Activated T-cell treated with anti-CD3 and anti-CD28 coated beads, Interleukin-2, amount 50 U/mL, for 72 hours (primary cell): ENCODE measurements around the gene TSPAN13. TPM values are rescaled to one million over a fixed set of nuclear protein-coding genes. Genes with fewer than 3 reads are reported as not detected.

Source experiments
- ATAC-seq, 2 donors: fragments of 150-1000 bp; cut with Tn5 transposase; replicated peaks in 1 of 2; 2 replicates each; pipeline ENCODE4 v1.10.0; 2021; ENCODE audit warnings: moderate library complexity in 2 of 2, mild to moderate bottlenecking in 1 of 2
- DNase-seq, 2 donors: peaks; one replicate each; pipeline ENCODE4 v3.0.0; 2021 to 2022; ENCODE audit warnings: mixed read lengths in 1 of 2
- H3K27ac Mint-ChIP-seq: one replicate; pipeline ENCODE4 v1.8.0; 2022; ENCODE audit warnings: mild to moderate bottlenecking, moderate library complexity, mixed read lengths
- H3K27me3 Mint-ChIP-seq: one replicate; pipeline ENCODE4 v1.8.0; 2022; ENCODE audit warnings: low read depth, mixed read lengths
- H3K36me3 Mint-ChIP-seq, 2 donors: one replicate each; pipeline ENCODE4 v1.8.0; 2022; ENCODE audit warnings: mixed read lengths in 2 of 2, mild to moderate bottlenecking in 1 of 2; ENCODE audit not compliant: insufficient read depth in 2 of 2
- H3K4me1 Mint-ChIP-seq: one replicate; pipeline ENCODE4 v1.8.0; 2022; ENCODE audit warnings: low read depth, mixed read lengths
- H3K4me3 Mint-ChIP-seq, 2 donors: one replicate each; pipeline ENCODE4 v1.8.0; 2022; ENCODE audit warnings: mild to moderate bottlenecking in 2 of 2, mixed read lengths in 2 of 2, moderate library complexity in 2 of 2
- H3K9me3 Mint-ChIP-seq, 2 donors: one replicate each; pipeline ENCODE4 v1.8.0; 2022; ENCODE audit warnings: mixed read lengths in 2 of 2
- total RNA-seq, 2 donors: library from RNA; stranded (reverse); gene quantifications; one replicate each; pipeline ENCODE4 v1.2.3, GENCODE V29; 2022

The TSPAN13 gene
- total RNA-seq, 2 donors from 2014 or later, result 1.1 to 1.2 TPM

DNA sequence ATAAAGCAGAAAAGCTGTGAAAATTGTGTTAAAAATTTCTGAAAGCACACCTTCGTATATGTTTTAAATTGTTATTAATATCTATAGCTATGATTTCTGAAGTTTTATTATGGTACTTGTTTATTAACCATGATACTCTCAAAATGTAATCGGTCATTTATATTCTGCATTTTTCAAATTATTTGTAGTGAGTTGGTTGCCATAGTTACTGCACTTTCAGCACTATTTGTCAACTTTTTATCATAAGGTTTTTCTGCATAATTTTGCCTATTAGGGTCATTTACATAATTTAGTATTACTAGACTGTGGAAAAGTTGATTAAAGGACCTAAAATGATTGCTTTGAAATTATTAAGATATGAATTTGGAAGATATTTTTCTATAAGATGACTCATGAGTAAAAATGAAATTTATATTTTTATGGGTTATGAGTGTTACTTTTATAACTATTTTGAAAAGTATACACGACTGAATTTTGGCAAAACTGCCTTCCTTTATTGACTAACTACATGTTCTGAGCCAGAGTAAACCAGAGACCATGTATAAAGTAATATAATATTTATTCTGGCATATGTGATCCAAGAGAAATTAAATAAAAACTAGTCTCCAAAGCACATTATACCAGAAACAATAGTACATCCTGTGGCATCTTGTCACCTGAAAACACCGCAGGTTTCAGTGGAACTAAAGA is 59.1 kb downstream of the TSPAN13 start:
- Mint-ChIP-seq H3K9me3 (no peaks in the 10 kb centered on the region), H3K27ac (no peak overlapping the region), H3K36me3 (no peaks in the 10 kb centered on the region), H3K4me3 (no peak overlapping the region), H3K27me3 (peaks cover 7% of the 10 kb centered on the region), H3K4me1 (no peaks in the 10 kb centered on the region)
- ATAC-seq, result no peak
- no peak for DNase-seq

DNA sequence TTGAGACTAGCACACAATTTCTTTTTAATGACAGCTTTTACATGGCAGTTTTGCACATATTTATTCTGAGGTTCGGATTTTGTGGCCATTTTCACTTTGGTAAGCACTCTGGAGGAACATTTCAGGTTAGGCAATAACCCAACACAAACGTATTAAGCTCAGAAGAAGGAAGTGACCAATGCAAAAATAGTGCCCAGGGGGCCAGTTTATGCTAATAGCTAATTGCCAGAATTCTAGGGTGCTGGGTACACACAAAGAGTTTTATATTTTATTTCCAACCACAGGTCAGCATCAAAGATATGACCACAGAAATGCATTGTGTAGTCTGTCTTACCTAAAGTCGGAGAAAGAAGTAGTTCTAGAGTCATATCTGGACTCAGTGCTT is 59.7 kb downstream of the TSPAN13 start:
- Mint-ChIP-seq H3K27ac (no peak overlapping the region), H3K4me1 (no peaks in the 10 kb centered on the region), H3K36me3 (no peaks in the 10 kb centered on the region), H3K4me3 (no peak overlapping the region), H3K27me3 (peaks cover 7% of the 10 kb centered on the region), H3K9me3 (no peaks in the 10 kb centered on the region)
- DNase-seq (no peak), ATAC-seq (no peak)

DNA sequence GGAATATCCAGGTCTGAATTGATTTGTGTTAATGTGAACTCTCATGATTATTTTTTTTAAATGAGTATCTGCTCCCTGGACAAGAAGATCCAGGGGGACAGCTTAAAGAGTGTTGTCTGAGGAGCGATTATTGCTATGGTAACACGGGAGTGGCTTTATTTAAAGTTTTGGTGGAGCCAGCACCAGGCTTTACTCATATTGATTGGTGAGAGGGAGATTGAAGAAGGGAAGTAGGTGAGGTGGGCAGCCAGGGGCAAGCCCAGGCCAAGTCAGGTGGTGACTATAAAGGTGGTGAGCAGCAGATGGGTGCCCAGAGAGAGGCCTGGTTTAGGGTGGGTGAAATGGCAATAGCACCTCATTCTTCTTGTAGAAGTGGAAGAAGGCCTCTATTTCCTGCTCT is 61.4 kb downstream of the TSPAN13 start:
- no peaks in the 10 kb centered on the region for H3K36me3 Mint-ChIP-seq
- no peaks in the 10 kb centered on the region for H3K4me1 Mint-ChIP-seq
- H3K4me3 Mint-ChIP-seq, result no peak overlapping the region
- no peaks in the 10 kb centered on the region for H3K9me3 Mint-ChIP-seq
- ATAC-seq (no peak), DNase-seq (no peak)
- H3K27ac Mint-ChIP-seq, result no peak overlapping the region
- H3K27me3 Mint-ChIP-seq, result no peaks in the 10 kb centered on the region

DNA sequence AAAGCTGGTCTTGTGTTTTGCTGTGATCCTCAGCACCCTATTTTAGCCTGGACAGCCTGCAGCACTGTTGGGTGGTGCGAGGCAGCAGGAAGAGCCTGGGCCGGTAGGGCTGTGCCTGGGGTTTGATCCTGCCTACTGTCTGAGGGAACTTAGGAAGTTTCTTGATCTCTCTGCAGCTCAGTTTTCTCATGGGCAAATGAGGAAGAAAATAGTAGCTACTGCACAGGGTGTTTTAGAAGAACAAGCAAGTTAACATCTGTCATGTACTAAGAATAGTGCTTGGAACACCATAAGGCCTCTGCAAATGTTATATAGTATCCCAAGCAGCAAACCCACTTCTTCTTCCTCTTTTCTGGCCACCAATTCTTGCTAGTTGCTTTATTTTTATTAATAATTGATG is 63.3 kb downstream of the TSPAN13 start:
- H3K4me3 Mint-ChIP-seq, result no peak overlapping the region
- H3K4me1 Mint-ChIP-seq, result no peaks in the 10 kb centered on the region
- H3K27ac Mint-ChIP-seq, result no peak overlapping the region
- DNase-seq, result no peak
- H3K36me3 Mint-ChIP-seq, result no peaks in the 10 kb centered on the region
- ATAC-seq, result no peak
- peaks cover 0 to 2% of the 10 kb centered on the region in 2 donors for H3K9me3 Mint-ChIP-seq
- H3K27me3 Mint-ChIP-seq, result no peaks in the 10 kb centered on the region

GRCh38 chr7:16817536-16817935 is 64.0 kb downstream of the TSPAN13 start:
- H3K4me1 Mint-ChIP-seq, result no peaks in the 10 kb centered on the region
- H3K4me3 Mint-ChIP-seq, result no peak overlapping the region
- no peak for ATAC-seq
- H3K9me3 Mint-ChIP-seq, result peaks cover 0 to 2% of the 10 kb centered on the region in 2 donors
- no peaks in the 10 kb centered on the region for H3K36me3 Mint-ChIP-seq
- no peak for DNase-seq
- H3K27ac Mint-ChIP-seq, result no peak overlapping the region
- no peaks in the 10 kb centered on the region for H3K27me3 Mint-ChIP-seq

- Mint-ChIP-seq H3K27ac (no peak overlapping the region), H3K4me3 (no peak overlapping the region), H3K27me3 (no peaks in the 10 kb centered on the region), H3K9me3 (peaks cover 0 to 2% of the 10 kb centered on the region in 2 donors), H3K36me3 (no peaks in the 10 kb centered on the region), H3K4me1 (no peaks in the 10 kb centered on the region)
- DNase-seq (no peak), ATAC-seq (no peak)
These were observed 65.2 kb downstream of the TSPAN13 start for GRCh38 chr7:16818732-16819131.

- ATAC-seq (no peak), DNase-seq (no peak)
- Mint-ChIP-seq H3K9me3 (peaks cover 0 to 2% of the 10 kb centered on the region in 2 donors), H3K36me3 (no peaks in the 10 kb centered on the region), H3K27ac (no peak overlapping the region), H3K4me3 (no peak overlapping the region), H3K4me1 (no peaks in the 10 kb centered on the region), H3K27me3 (no peaks in the 10 kb centered on the region)
These were observed 68.5 kb downstream of the TSPAN13 start for GRCh38 chr7:16822029-16822428.

GRCh38 chr7:16826060-16826459 is 72.5 kb downstream of the TSPAN13 start:
- DNase-seq (no peak), ATAC-seq (no peak)
- no peaks in the 10 kb centered on the region for H3K36me3 Mint-ChIP-seq
- no peak overlapping the region for H3K27ac Mint-ChIP-seq
- H3K27me3 Mint-ChIP-seq, result no peaks in the 10 kb centered on the region
- peaks cover 0 to 6% of the 10 kb centered on the region in 2 donors for H3K9me3 Mint-ChIP-seq
- H3K4me1 Mint-ChIP-seq, result no peaks in the 10 kb centered on the region
- H3K4me3 Mint-ChIP-seq, result no peak overlapping the region

- Mint-ChIP-seq H3K9me3 (peaks cover 0 to 6% of the 10 kb centered on the region in 2 donors), H3K27ac (no peak overlapping the region), H3K4me3 (no peak overlapping the region), H3K27me3 (no peaks in the 10 kb centered on the region), H3K4me1 (no peaks in the 10 kb centered on the region), H3K36me3 (no peaks in the 10 kb centered on the region)
- no peak for DNase-seq
- ATAC-seq, result no peak
These were observed 79.8 kb downstream of the TSPAN13 start for GRCh38 chr7:16833373-16833772.

Other genes starting within 250 kb of the TSPAN13 start
- not detected for gene LRRC72, start 226.9 kb upstream of the TSPAN13 start, total RNA-seq
- 10 to 100 TPM; 11.0 to 11.9 TPM for gene ANKMY2, start 108.0 kb upstream of the TSPAN13 start, total RNA-seq
- gene BZW2, start 107.6 kb upstream of the TSPAN13 start, total RNA-seq, result 10 to 100 TPM; 59.5 to 66.5 TPM
- gene AGR2, start 51.2 kb downstream of the TSPAN13 start, total RNA-seq, result not detected
- gene AGR3, start 128.2 kb downstream of the TSPAN13 start, total RNA-seq, result not detected